Ovary (tissue), 3 donors: ENCODE results near the gene ZNG1A.
"Not testable (repeated sequence)": the region's sequence is repeated elsewhere in the genome, so short reads cannot be mapped to it uniquely, and the experiment has no call there.

Experiments used
- POLR2A ChIP-seq: fragments of 450-650 bp; IDR thresholded peaks from one replicate; pipeline ENCODE4 v1.6.1; 2017; ENCODE audit warnings: antibody characterized with exemption, mild to moderate bottlenecking, moderate library complexity
- TF ChIP-seq, protein P1 (sequence below), 3 donors: fragments of 450-650 bp in 2 of 3; fragments of 200-600 bp in 1 of 3; IDR thresholded peaks; one replicate each; pipeline versions ENCODE4 v1.5.1 to v1.8.0; 2016 to 2022; ENCODE audit warnings: antibody characterized with exemption in 3 of 3, mild to moderate bottlenecking in 1 of 3
- donor health status: DM: no; HTN: no; CAD: no.

DNA sequence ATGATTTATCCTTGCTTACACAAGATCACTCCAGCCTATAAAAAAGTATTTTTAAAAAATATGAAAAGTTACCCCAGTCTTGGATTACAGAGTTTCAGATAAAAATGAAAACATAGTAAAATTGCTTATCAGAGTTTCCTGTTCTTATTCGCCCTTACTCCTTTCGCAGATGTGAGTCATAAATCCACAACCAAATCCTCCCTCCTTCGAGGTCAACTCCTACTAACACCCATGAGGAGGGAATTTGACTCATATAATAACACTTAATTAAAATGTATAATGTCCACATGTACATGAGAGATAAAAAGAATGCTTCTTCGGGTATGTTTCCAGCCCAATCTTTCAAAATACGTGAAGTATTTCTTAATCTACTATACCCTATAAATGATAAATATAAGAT, 84.5 kb downstream of the ZNG1A start:
- not testable (repeated sequence) for TF ChIP-seq POLR2A
- TF ChIP-seq, protein P1, sequence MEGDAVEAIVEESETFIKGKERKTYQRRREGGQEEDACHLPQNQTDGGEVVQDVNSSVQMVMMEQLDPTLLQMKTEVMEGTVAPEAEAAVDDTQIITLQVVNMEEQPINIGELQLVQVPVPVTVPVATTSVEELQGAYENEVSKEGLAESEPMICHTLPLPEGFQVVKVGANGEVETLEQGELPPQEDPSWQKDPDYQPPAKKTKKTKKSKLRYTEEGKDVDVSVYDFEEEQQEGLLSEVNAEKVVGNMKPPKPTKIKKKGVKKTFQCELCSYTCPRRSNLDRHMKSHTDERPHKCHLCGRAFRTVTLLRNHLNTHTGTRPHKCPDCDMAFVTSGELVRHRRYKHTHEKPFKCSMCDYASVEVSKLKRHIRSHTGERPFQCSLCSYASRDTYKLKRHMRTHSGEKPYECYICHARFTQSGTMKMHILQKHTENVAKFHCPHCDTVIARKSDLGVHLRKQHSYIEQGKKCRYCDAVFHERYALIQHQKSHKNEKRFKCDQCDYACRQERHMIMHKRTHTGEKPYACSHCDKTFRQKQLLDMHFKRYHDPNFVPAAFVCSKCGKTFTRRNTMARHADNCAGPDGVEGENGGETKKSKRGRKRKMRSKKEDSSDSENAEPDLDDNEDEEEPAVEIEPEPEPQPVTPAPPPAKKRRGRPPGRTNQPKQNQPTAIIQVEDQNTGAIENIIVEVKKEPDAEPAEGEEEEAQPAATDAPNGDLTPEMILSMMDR (IDR thresholded peaks at IDR 0.05), result not testable (repeated sequence)
